A549 (cell line): ENCODE data around the gene VASN.

Experiments
- CEBPB ChIP-seq, 2 experiments: fragments of >200 bp in 1 of 2; sonication (Bioruptor Twin) in 1 of 2; formaldehyde crosslinking in 1 of 2; IDR thresholded peaks; 2 replicates each; pipeline ENCODE4 v1.6.1; 2012 to 2016
- CHD4 ChIP-seq: fragments of 200-600 bp; sonication (generic); IDR thresholded peaks from 2 replicates; pipeline ENCODE4 v1.6.1; 2016; ENCODE audit warnings: antibody characterized with exemption, mild to moderate bottlenecking, borderline replicate concordance
- EP300 ChIP-seq, 2 experiments: fragments of >200 bp; sonication (Bioruptor Twin); formaldehyde crosslinking; IDR thresholded peaks; 2 replicates in 1 of 2; 3 replicates in 1 of 2; pipeline ENCODE4 v1.6.1; 2016 to 2017
- MAFK ChIP-seq: fragments of 450-650 bp; IDR thresholded peaks from 2 replicates; pipeline ENCODE4 v1.6.1; 2014; ENCODE audit not compliant: partially characterized antibody
- MAX ChIP-seq: IDR thresholded peaks from 2 replicates; pipeline ENCODE4 v1.6.1; 2012
- POLR2A ChIP-seq: IDR thresholded peaks from 2 replicates; pipeline ENCODE4 v1.6.1; 2012; ENCODE audit warnings: mild to moderate bottlenecking, low read length
- POLR2AphosphoS2 ChIP-seq: conservative IDR thresholded peaks from 2 replicates; pipeline ENCODE4 v1.6.1; 2012; ENCODE audit warnings: low read length, improper control_type of control experiment, inconsistent platforms
- RCOR1 ChIP-seq: fragments of 150-350 bp; IDR thresholded peaks from 2 replicates; pipeline ENCODE4 v1.6.1; 2014; ENCODE audit warnings: antibody characterized with exemption, low read length, low read depth
- USF2 ChIP-seq: fragments of 450-650 bp; IDR thresholded peaks from 2 replicates; pipeline ENCODE4 v1.6.1; 2014; ENCODE audit warnings: antibody characterized with exemption

- TF ChIP-seq USF2 (no peak), CEBPB (IDR thresholded peaks at IDR 0.05) (no peak), EP300 (IDR thresholded peaks at IDR 0.05) (no peak), CHD4 (no peak), POLR2AphosphoS2 (no peak), RCOR1 (no peak), POLR2A (no peak), MAX (no peak), MAFK (no peak)
These were observed 885 bp upstream of the VASN start for GRCh38 chr16:4370570-4371356.
